NB4 (cell line): Measurements from ENCODE around the gene EFCC1.

Experiments
- CTCF ChIP-seq: IDR thresholded peaks from one replicate; pipeline ENCODE4 v1.5.1; 2012; ENCODE audit warnings: low read depth, low read length
- MAX ChIP-seq: IDR thresholded peaks from 2 replicates; pipeline ENCODE4 v1.6.1; 2011; ENCODE audit warnings: low read depth, low read length
- MYC ChIP-seq: IDR thresholded peaks from 2 replicates; pipeline ENCODE4 v1.6.1; 2011; ENCODE audit warnings: low read depth, low read length
- POLR2A ChIP-seq: IDR thresholded peaks from 2 replicates; pipeline ENCODE4 v1.6.1; 2011; ENCODE audit warnings: mild to moderate bottlenecking; ENCODE audit not compliant: insufficient read length; ENCODE audit errors: extremely low read depth

- TF ChIP-seq CTCF = no peak
- TF ChIP-seq MAX = no peak
- no peak for TF ChIP-seq MYC
- no peak for TF ChIP-seq POLR2A
Observed at GRCh38 chr3:129078510-129078909, 77.4 kb downstream of the EFCC1 start.
